PC-3 (cell line): ENCODE data around the gene CELF1.

Experiments
- EZH2 ChIP-seq: fragments of 300-600 bp; sonication (generic); IDR thresholded peaks from one replicate; pipeline ENCODE4 v1.6.1; 2017; ENCODE audit warnings: antibody characterized with exemption, mild to moderate bottlenecking, low read length; ENCODE audit not compliant: unreplicated experiment
- TF ChIP-seq, protein P1 (sequence below): fragments of 300-600 bp; sonication (generic); conservative IDR thresholded peaks from 2 replicates; pipeline ENCODE4 v1.5.1; 2017; ENCODE audit warnings: antibody characterized with exemption, low read depth, mild to moderate bottlenecking, low read length

DNA sequence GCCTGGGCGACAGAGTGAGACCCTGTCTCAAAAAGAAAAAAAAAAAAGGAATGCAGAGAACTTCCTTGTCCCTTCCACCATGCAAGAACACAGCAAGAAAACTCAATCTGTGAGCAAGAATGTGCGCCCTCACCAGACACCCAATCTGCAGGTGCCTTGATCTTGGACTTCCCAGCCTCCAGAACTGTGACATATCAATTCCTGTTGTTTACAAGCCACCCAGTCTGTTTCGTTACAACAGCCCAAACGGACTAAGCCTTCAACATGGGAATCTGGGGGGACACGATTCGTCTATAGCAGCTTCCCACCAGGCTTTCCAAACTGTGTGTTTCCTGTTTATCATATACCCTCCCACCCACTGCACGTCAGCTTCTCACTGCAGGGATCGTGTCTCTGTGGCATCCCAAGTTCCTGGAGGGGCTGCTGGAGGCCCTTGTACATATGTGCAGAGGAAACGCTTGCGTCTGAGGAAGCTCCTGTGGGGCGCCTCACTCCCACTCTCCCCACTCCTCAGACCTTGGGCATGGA lies 115.7 kb downstream of the CELF1 start:
- TF ChIP-seq EZH2 = no peak
- TF ChIP-seq, protein P1, sequence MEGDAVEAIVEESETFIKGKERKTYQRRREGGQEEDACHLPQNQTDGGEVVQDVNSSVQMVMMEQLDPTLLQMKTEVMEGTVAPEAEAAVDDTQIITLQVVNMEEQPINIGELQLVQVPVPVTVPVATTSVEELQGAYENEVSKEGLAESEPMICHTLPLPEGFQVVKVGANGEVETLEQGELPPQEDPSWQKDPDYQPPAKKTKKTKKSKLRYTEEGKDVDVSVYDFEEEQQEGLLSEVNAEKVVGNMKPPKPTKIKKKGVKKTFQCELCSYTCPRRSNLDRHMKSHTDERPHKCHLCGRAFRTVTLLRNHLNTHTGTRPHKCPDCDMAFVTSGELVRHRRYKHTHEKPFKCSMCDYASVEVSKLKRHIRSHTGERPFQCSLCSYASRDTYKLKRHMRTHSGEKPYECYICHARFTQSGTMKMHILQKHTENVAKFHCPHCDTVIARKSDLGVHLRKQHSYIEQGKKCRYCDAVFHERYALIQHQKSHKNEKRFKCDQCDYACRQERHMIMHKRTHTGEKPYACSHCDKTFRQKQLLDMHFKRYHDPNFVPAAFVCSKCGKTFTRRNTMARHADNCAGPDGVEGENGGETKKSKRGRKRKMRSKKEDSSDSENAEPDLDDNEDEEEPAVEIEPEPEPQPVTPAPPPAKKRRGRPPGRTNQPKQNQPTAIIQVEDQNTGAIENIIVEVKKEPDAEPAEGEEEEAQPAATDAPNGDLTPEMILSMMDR = no peak
